WTC11 (cell line): ENCODE measurements around the gene C5orf15. TPM values are rescaled to one million over a fixed set of nuclear protein-coding genes. Genes with fewer than 3 reads are reported as not detected.

Source experiments
- AR ChIP-seq: fragments of 250-450 bp; sonication (Bioruptor Pico); IDR thresholded peaks from 2 replicates; pipeline ENCODE4 v1.9.0; 2021; ENCODE audit warnings: mild to moderate bottlenecking
- ATF2 ChIP-seq: sonication (generic); formaldehyde crosslinking; IDR thresholded peaks from 2 replicates; pipeline ENCODE4 v1.8.1; 2022; ENCODE audit warnings: low read depth, missing genetic modification reagents, borderline replicate concordance
- CBFB ChIP-seq: sonication (generic); formaldehyde crosslinking; IDR thresholded peaks from 2 replicates; pipeline ENCODE4 v1.8.1; 2022; ENCODE audit warnings: mild to moderate bottlenecking, low read depth, missing genetic modification reagents
- E2F5 ChIP-seq: sonication (generic); formaldehyde crosslinking; IDR thresholded peaks from 2 replicates; pipeline ENCODE4 v1.8.1; 2022; ENCODE audit warnings: mild to moderate bottlenecking, moderate library complexity, missing genetic modification reagents
- EMX1 ChIP-seq: fragments of 250-450 bp; sonication (Bioruptor Pico); IDR thresholded peaks from 2 replicates; pipeline ENCODE4 v1.8.0; 2021; ENCODE audit warnings: mild to moderate bottlenecking
- FOXJ3 ChIP-seq: sonication (generic); formaldehyde crosslinking; IDR thresholded peaks from 2 replicates; pipeline ENCODE4 v1.9.0; 2021; ENCODE audit warnings: missing genetic modification reagents, mild to moderate bottlenecking, borderline replicate concordance
- FOXP4 ChIP-seq: sonication (generic); formaldehyde crosslinking; IDR thresholded peaks from 2 replicates; pipeline ENCODE4 v1.8.0; 2022; ENCODE audit warnings: mild to moderate bottlenecking, missing genetic modification reagents
- GTF2I ChIP-seq: fragments of 250-450 bp; sonication (Bioruptor Pico); conservative IDR thresholded peaks from 2 replicates; pipeline ENCODE4 v1.4.0; 2021; ENCODE audit warnings: mild to moderate bottlenecking
- JUN ChIP-seq: sonication (generic); formaldehyde crosslinking; IDR thresholded peaks from 2 replicates; pipeline ENCODE4 v1.8.0; 2023; ENCODE audit warnings: mild to moderate bottlenecking, missing genetic modification reagents
- KAT7 ChIP-seq: sonication (generic); formaldehyde crosslinking; IDR thresholded peaks from 2 replicates; pipeline ENCODE4 v1.8.1; 2023; ENCODE audit warnings: missing genetic modification reagents, mild to moderate bottlenecking, borderline replicate concordance
- NFATC4 ChIP-seq: fragments of 250-450 bp; sonication (Bioruptor Pico); IDR thresholded peaks from 2 replicates; pipeline ENCODE4 v1.9.0; 2021; ENCODE audit warnings: mild to moderate bottlenecking
- NFE2L1 ChIP-seq: sonication (generic); formaldehyde crosslinking; IDR thresholded peaks from 2 replicates; pipeline ENCODE4 v1.8.1; 2023; ENCODE audit warnings: missing genetic modification reagents
- PRDM15 ChIP-seq: sonication (generic); formaldehyde crosslinking; IDR thresholded peaks from 2 replicates; pipeline ENCODE4 v1.8.0; 2022; ENCODE audit warnings: missing genetic modification reagents
- SMAD3 ChIP-seq: sonication (generic); formaldehyde crosslinking; IDR thresholded peaks from 2 replicates; pipeline ENCODE4 v1.8.0; 2022; ENCODE audit warnings: missing genetic modification reagents, mild to moderate bottlenecking, borderline replicate concordance
- STAT6 ChIP-seq: sonication (generic); formaldehyde crosslinking; conservative IDR thresholded peaks from 2 replicates; pipeline ENCODE4 v1.8.1; 2023; ENCODE audit warnings: mild to moderate bottlenecking, low read depth, missing genetic modification reagents, moderate library complexity
- TCF7 ChIP-seq: sonication (generic); formaldehyde crosslinking; IDR thresholded peaks from 2 replicates; pipeline ENCODE4 v1.8.0; 2022; ENCODE audit warnings: mild to moderate bottlenecking, low read depth, missing genetic modification reagents, moderate library complexity
- ZBTB21 ChIP-seq: sonication (generic); formaldehyde crosslinking; IDR thresholded peaks from 2 replicates; pipeline ENCODE4 v1.8.1; 2023; ENCODE audit warnings: mild to moderate bottlenecking, missing genetic modification reagents, borderline replicate concordance
- ZBTB43 ChIP-seq: sonication (generic); formaldehyde crosslinking; IDR thresholded peaks from 2 replicates; pipeline ENCODE4 v1.8.1; 2023; ENCODE audit warnings: mild to moderate bottlenecking, missing genetic modification reagents
- ZNF219 ChIP-seq: sonication (generic); formaldehyde crosslinking; IDR thresholded peaks from 2 replicates; pipeline ENCODE4 v1.8.0; 2023; ENCODE audit warnings: missing genetic modification reagents, mild to moderate bottlenecking, borderline replicate concordance
- ZNF396 ChIP-seq: fragments of 250-450 bp; sonication (Bioruptor Pico); IDR thresholded peaks from 2 replicates; pipeline ENCODE4 v1.8.0; 2021; ENCODE audit warnings: mild to moderate bottlenecking, moderate library complexity, borderline replicate concordance
- ZSCAN18 ChIP-seq: fragments of 250-450 bp; sonication (Bioruptor Pico); IDR thresholded peaks from 2 replicates; pipeline ENCODE4 v2.1.2; 2022; ENCODE audit warnings: mild to moderate bottlenecking, moderate library complexity
- total RNA-seq: library from RNA; stranded (reverse); gene quantifications from 3 replicates; pipeline ENCODE4 v1.2.3, GENCODE V29; 2021

The C5orf15 gene
- total RNA-seq, 1 experiment from 2014 or later, result 32.7 TPM

- TF ChIP-seq ATF2 (CRISPR knock-in tag) (no peak), ZBTB21 (CRISPR knock-in tag) (peak; percentile 83; the same call in 1 of the 2 replicates), GTF2I (CRISPR knock-in tag) (no peak), ZBTB43 (CRISPR knock-in tag) (0 out of 2 replicates have a peak, but pooled peaks have one; percentile 66), FOXJ3 (no peak), TCF7 (CRISPR knock-in tag) (no peak), KAT7 (CRISPR knock-in tag) (0 out of 2 replicates have a peak, but pooled peaks have one; percentile 28), PRDM15 (no peak), SMAD3 (CRISPR knock-in tag) (no peak; the same call in 1 of the 2 replicates), NFE2L1 (no peak), ZSCAN18 (CRISPR knock-in tag) (no peak), AR (no peak; the same call in 1 of the 2 replicates), CBFB (CRISPR knock-in tag) (no peak), STAT6 (CRISPR knock-in tag) (no peak), EMX1 (CRISPR knock-in tag) (no peak), ZNF219 (CRISPR knock-in tag) (no peak), E2F5 (CRISPR knock-in tag) (no peak), ZNF396 (no peak), JUN (CRISPR knock-in tag) (no peak), FOXP4 (CRISPR knock-in tag) (peak; percentile 87), NFATC4 (CRISPR knock-in tag) (no peak)
Observed at GRCh38 chr5:133968204-133968980, at the start of gene C5orf15 (continued).
